GM12878 (cell line): ENCODE results near the gene PTH2R. TPM values are rescaled to one million over a fixed set of nuclear protein-coding genes. Genes with fewer than 3 reads are reported as not detected.

Experiments used
- ATAC-seq: fragments of 200-7000 bp; cut with Tn5 transposase; 3 replicates; pipeline ENCODE4 v1.9.1; 2020; ENCODE audit warnings: mild to moderate bottlenecking, moderate library complexity
- BruUV-seq: library from RNA; stranded (reverse); fragments of 400-500 nt; replicated peaks from 2 replicates; lab custom pipeline; 2021; lab: Mats Ljungman, UMichigan
- CTCF ChIA-PET: fragments of 300-600 bp; sonication (Branson Sonifier 250); formaldehyde crosslinking; extraction: SDS; loops from one replicate; lab custom pipeline; 2021; ENCODE audit warnings: inconsistent platforms; lab: Yijun Ruan, JAX
- POLR2A ChIA-PET: fragments of 350-600 bp; formaldehyde crosslinking; extraction: SDS; loops from one replicate; lab custom pipeline; 2021; ENCODE audit warnings: inconsistent platforms; lab: Charles Lee
- RAD21 ChIA-PET: fragments of 300-600 bp; sonication (Branson Sonifier 250); formaldehyde crosslinking; loops from one replicate; lab custom pipeline; 2023; ENCODE audit warnings: antibody characterized with exemption; ENCODE audit not compliant: unreplicated experiment; lab: Charles Lee
- SMC1A ChIA-PET: fragments of 300-600 bp; sonication (Branson Sonifier 250); formaldehyde crosslinking; loops from one replicate; lab custom pipeline; 2023; ENCODE audit not compliant: unreplicated experiment, uncharacterized antibody; lab: Charles Lee
- DNase-seq: peaks from one replicate; pipeline ENCODE4 v3.0.0-alpha.2; 2011; ENCODE audit warnings: low read depth, low spot score
- FAIRE-seq: peaks from 3 replicates; lab custom pipeline; 2011; peaks lifted over from hg19 to GRCh38; lab: Jason Lieb, UNC
- H2AFZ ChIP-seq: 2 replicates; pipeline ENCODE4 v1.6.0; 2011; ENCODE audit warnings: low read depth, low read length, control low read depth; ENCODE audit not compliant: control insufficient read depth
- H3K27ac ChIP-seq: 2 replicates; pipeline ENCODE4 v1.5.1; 2011; ENCODE audit warnings: control low read depth; ENCODE audit not compliant: control insufficient read depth, insufficient read depth
- H3K27me3 ChIP-seq, 2 experiments: replicated peaks in 1 of 2; 2 replicates each; pipeline versions ENCODE4 v1.6.0 to v1.6.1; 2011; ENCODE audit warnings: low read length in 1 of 2; ENCODE audit not compliant: control insufficient read depth in 2 of 2, insufficient read depth in 2 of 2
- H3K36me3 ChIP-seq, 2 experiments: 2 replicates each; pipeline ENCODE4 v1.5.1; 2011; ENCODE audit warnings: low read length in 1 of 2; ENCODE audit not compliant: control insufficient read depth in 2 of 2, insufficient read depth in 2 of 2
- H3K4me1 ChIP-seq: 2 replicates; pipeline ENCODE4 v1.6.1; 2011; ENCODE audit warnings: mild to moderate bottlenecking, low read length, moderate library complexity, mixed read lengths; ENCODE audit not compliant: control insufficient read depth, insufficient read depth
- H3K4me2 ChIP-seq: 2 replicates; pipeline ENCODE4 v1.6.0; 2011; ENCODE audit warnings: control low read depth; ENCODE audit not compliant: control insufficient read depth, insufficient read depth
- H3K4me3 ChIP-seq: fragments of 200-600 bp; sonication (generic); 2 replicates; pipeline ENCODE4 v1.5.1; 2016
- H3K79me2 ChIP-seq: 2 replicates; pipeline ENCODE4 v1.6.0; 2011; ENCODE audit warnings: low read length; ENCODE audit not compliant: control insufficient read depth, insufficient read depth
- H3K9ac ChIP-seq: 2 replicates; pipeline ENCODE4 v1.8.0; 2011; ENCODE audit warnings: low read length, control low read depth, mixed read lengths; ENCODE audit not compliant: control insufficient read depth, insufficient read depth
- H3K9me3 ChIP-seq: replicated peaks from 3 replicates; pipeline ENCODE4 v1.5.1; 2011; ENCODE audit warnings: mild to moderate bottlenecking, low read length; ENCODE audit not compliant: control insufficient read depth, insufficient read depth
- H4K20me1 ChIP-seq: 2 replicates; pipeline ENCODE4 v1.6.0; 2011; ENCODE audit not compliant: control insufficient read depth, insufficient read depth
- BHLHE40 ChIP-seq, 2 experiments: fragments of 450-650 bp in 1 of 2; IDR thresholded peaks; 2 replicates each; pipeline ENCODE4 v1.6.1; 2011 to 2017; ENCODE audit warnings: low read depth in 2 of 2, borderline replicate concordance in 1 of 2, improper control_type of control experiment in 1 of 2, low read length in 1 of 2, mild to moderate bottlenecking in 1 of 2
- CEBPZ ChIP-seq: fragments of 150-350 bp; IDR thresholded peaks from 2 replicates; pipeline ENCODE4 v1.6.1; 2016; ENCODE audit warnings: low read depth, low read length
- CHD4 ChIP-seq: fragments of 200-600 bp; sonication (generic); IDR thresholded peaks from 2 replicates; pipeline ENCODE4 v1.6.1; 2016; ENCODE audit warnings: mild to moderate bottlenecking
- FOXK2 ChIP-seq: fragments of 450-650 bp; IDR thresholded peaks from 2 replicates; pipeline ENCODE4 v1.6.1; 2017; ENCODE audit warnings: mild to moderate bottlenecking, moderate library complexity
- GABPA ChIP-seq: IDR thresholded peaks from 2 replicates; pipeline ENCODE4 v1.6.1; 2014; ENCODE audit warnings: antibody characterized with exemption, low read depth, mild to moderate bottlenecking, inconsistent platforms
- HSF1 ChIP-seq: fragments of 150-350 bp; IDR thresholded peaks from 2 replicates; pipeline ENCODE4 v1.6.1; 2014; ENCODE audit warnings: mild to moderate bottlenecking, low read depth, low read length
- NRF1 ChIP-seq: conservative IDR thresholded peaks from 2 replicates; pipeline ENCODE4 v1.6.1; 2011; ENCODE audit warnings: mild to moderate bottlenecking, low read depth, low read length, improper control_type of control experiment
- POU2F2 ChIP-seq: IDR thresholded peaks from 3 replicates; pipeline ENCODE4 v1.6.1; 2011; ENCODE audit warnings: low read depth, mild to moderate bottlenecking, low read length, borderline replicate concordance
- SP1 ChIP-seq: IDR thresholded peaks from one replicate; pipeline ENCODE4 v1.6.1; 2011; ENCODE audit warnings: low read depth, low read length
- TAF1 ChIP-seq: IDR thresholded peaks from 2 replicates; pipeline ENCODE4 v1.6.1; 2011; ENCODE audit warnings: mild to moderate bottlenecking, low read depth, low read length, borderline replicate concordance
- ZNF217 ChIP-seq: fragments of 450-650 bp; IDR thresholded peaks from 2 replicates; pipeline ENCODE4 v1.6.1; 2017; ENCODE audit warnings: antibody characterized with exemption, mild to moderate bottlenecking
- WGBS: methylation state at CpG from one replicate; pipeline ENCODE4 v1.1.6; 2016; ENCODE audit warnings: low lambda C conversion rate; ENCODE audit not compliant: insufficient replicate concordance, insufficient coverage; ENCODE audit errors: missing lambda C conversion rate; 5-methylcytosine and 5-hydroxymethylcytosine counted together
- in situ Hi-C: fragments of 300-500 bp; cut with MboI; formaldehyde crosslinking; loops from 9 replicates; pipeline ENCODE4 v1.14.3; 2018; ENCODE audit warnings: mixed read lengths
- intact Hi-C: fragments of 100-400 bp; cut with micrococcal nuclease; formaldehyde crosslinking; loops from one replicate; pipeline ENCODE4 v1.14.2; 2022; ENCODE audit not compliant: unreplicated experiment
- polyA plus RNA-seq, 11 experiments: library from polyadenylated mRNA; depleted of rRNA in 4 of 11; unstranded in 6 of 11; stranded (reverse) in 5 of 11; fragments of >200 nt; fragmentation: Nextera tagmentation in 4 of 11; fragmentation: Illumina TruSeq in 1 of 11; extraction: Ambion mirVana in 4 of 11; extraction: Trizol in 1 of 11; gene quantifications; 1 replicate in 1 of 11; 2 replicates in 10 of 11; pipeline versions ENCODE4 v1.2.1 to v1.2.3, GENCODE V29; 2011 to 2016; ENCODE audit warnings: inconsistent platforms in 2 of 11, missing spikeins in 2 of 11, low read depth in 1 of 11
- total RNA-seq, 4 experiments: library from RNA; depleted of rRNA in 3 of 4; stranded (reverse); fragments of >200 nt in 3 of 4; fragmentation: Illumina TruSeq in 1 of 4; extraction: Trizol in 1 of 4; gene quantifications; 2 replicates each; pipeline versions ENCODE4 v1.2.1 to v1.2.3, GENCODE V29; 2013 to 2021

PTH2R gene
- total and polyA plus RNA-seq, 10 of the 15 experiments (the other 5 are each of a cell fraction or from before 2014, with no cell fraction given) = 0.01 to 0.06 (median 0.03) TPM; not detected in 7

GRCh38 chr2:208491641-208492040, 85.0 kb downstream of the PTH2R start:
- WGBS = 0% methylated on average over 2 of the region's 2 CpGs

More at GRCh38 chr2:208491641-208492040, 85.0 kb downstream of the PTH2R start:
- H3K4me1 ChIP-seq = no peaks in the 10 kb centered on the region
- no peak for TF ChIP-seq FOXK2
- no peak for TF ChIP-seq NRF1
- no peak for TF ChIP-seq POU2F2
- no peak for TF ChIP-seq ZNF217
- no peak for TF ChIP-seq CEBPZ
- no peak for TF ChIP-seq HSF1
- no peak for TF ChIP-seq SP1
- no peak for TF ChIP-seq TAF1
- no peak for TF ChIP-seq GABPA
- TF ChIP-seq BHLHE40 (IDR thresholded peaks at IDR 0.05; ENCODE audit: borderline replicate concordance in 1 of 2, low read depth in 2 of 2, low read length in 1 of 2) = no peak
- TF ChIP-seq CHD4 = no peak
- TF ChIP-seq, all 136 proteins: peak for 0
- ChIA-PET CTCF (no interaction called here), RAD21 (no interaction called here), POLR2A (no interaction called here), SMC1A (no interaction called here)
- Histone ChIP-seq H3K36me3 (no peaks in the 10 kb centered on the region), H3K4me2 (no peak overlapping the region), H3K27ac (no peak overlapping the region), H4K20me1 (no peaks in the 10 kb centered on the region), H3K27me3 (peaks cover 0 to 4% of the 10 kb centered on the region in 2 experiments; a peak in 1 of 4 replicates), H3K9me3 (no peaks in the 10 kb centered on the region), H2AFZ (no peak overlapping the region), H3K9ac (no peak overlapping the region), H3K79me2 (no peaks in the 10 kb centered on the region), H3K4me3 (no peak overlapping the region)
- no TSS peak for BruUV-seq
- ATAC-seq (no peak), FAIRE-seq (no peak), DNase-seq (no peak)
- intact Hi-C loops (no loop called here), in situ Hi-C loops (no loop called here)
